Ectodermal cell (in vitro differentiated cells): ENCODE measurements around the gene ANO6.

ENCODE experiments used
- H3K27ac ChIP-seq: 2 replicates; pipeline ENCODE4 v1.7.0; 2013; ENCODE audit warnings: mild to moderate bottlenecking, low read depth, low read length; ENCODE audit not compliant: insufficient read depth, poor library complexity, severe bottlenecking
- H3K27me3 ChIP-seq: 2 replicates; pipeline ENCODE4 v1.7.0; 2013; ENCODE audit warnings: mild to moderate bottlenecking, low read length; ENCODE audit not compliant: insufficient read depth, control insufficient read depth, poor library complexity, severe bottlenecking
- H3K36me3 ChIP-seq: one replicate; pipeline ENCODE4 v1.7.0; 2013; ENCODE audit warnings: low read length; ENCODE audit not compliant: control insufficient read depth, insufficient read depth
- H3K4me1 ChIP-seq: one replicate; pipeline ENCODE4 v1.7.0; 2013; ENCODE audit warnings: low read length; ENCODE audit not compliant: control insufficient read depth, insufficient read depth
- H3K4me3 ChIP-seq: 2 replicates; pipeline ENCODE4 v1.7.0; 2013; ENCODE audit warnings: low read depth, low read length, control low read depth; ENCODE audit not compliant: insufficient read depth
- H3K9me3 ChIP-seq: 2 replicates; pipeline ENCODE4 v1.7.0; 2013; ENCODE audit warnings: mild to moderate bottlenecking, low read length, moderate library complexity; ENCODE audit not compliant: control insufficient read depth
- WGBS, 2 experiments: methylation state at CpG; one replicate each; pipeline ENCODE4 v1.1.7; 2013; ENCODE audit warnings: missing lambda C conversion rate in 2 of 2; 5-methylcytosine and 5-hydroxymethylcytosine counted together

Gene ANO6

DNA sequence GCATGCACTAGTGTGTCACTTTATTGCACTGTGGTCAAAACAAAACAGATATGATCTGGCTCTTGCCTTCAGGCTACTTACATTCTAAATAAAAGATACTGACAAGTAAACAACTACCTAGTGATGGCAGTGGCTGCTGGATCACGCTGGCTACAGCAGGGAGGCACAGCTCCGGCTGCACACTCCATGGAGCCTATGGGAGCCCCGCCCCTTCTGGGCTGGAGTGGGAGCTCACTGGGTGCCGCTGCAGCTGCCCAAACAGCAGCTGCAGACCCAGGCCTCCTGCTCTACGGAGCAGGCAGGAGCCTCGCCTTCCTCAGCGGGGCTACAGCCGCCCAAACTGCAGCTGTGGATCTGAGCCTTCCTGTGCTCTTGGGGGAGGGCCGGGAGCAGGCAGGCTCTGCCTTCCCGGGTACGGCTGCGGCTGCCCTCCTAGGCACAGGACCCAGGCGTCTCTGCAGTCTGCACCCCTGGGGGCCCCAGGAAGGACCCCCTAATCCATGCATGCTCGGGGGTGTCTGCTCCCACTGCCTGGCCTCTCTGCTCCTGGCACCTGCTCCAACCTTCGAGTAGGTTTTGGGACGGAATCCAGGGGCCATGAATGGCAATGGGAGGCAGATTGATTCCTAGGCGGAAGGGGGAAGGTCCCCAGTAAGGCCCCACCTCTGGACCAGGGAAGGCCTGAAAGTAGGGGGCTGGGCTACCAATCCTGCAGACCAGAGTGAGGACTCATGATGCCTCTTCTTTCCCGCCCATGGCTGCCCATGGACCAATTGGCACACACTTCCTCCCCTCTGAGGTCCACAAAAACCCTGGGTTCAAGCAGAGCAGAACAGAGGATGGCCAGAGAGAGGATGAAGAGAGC is 253.1 kb downstream of the ANO6 start:
- WGBS, 2 experiments: 92% methylated on average over 18 of the region's 18 CpGs
- Histone ChIP-seq H3K27ac (no peak overlapping the region), H3K36me3 (no peaks in the 10 kb centered on the region)

DNA sequence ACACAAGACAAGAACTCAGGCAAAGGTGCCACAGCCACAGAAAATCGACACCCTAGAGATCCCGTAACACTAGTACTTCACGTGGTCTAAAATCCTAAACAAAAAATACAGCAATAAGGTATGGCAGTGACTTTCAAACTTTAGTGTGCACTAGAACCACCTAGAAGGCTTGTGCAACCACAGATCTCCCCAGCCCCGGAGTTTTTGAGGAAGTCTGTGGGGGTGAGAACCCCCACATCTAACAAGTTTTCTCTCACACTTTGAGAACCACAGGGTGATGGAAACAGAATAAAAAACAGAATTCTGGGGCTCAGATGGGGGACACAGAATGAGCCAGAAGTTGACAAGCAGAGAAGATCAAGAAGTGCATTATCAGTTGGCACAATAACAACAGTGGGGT is 254.0 kb downstream of the ANO6 start:
- 94 to 95% methylated on average over 4 of the region's 4 CpGs for WGBS, 2 experiments
- Histone ChIP-seq H3K4me3 (no peak overlapping the region), H3K9me3 (no peaks in the 10 kb centered on the region), H3K4me1 (peaks cover 5% of the 10 kb centered on the region), H3K27me3 (no peaks in the 10 kb centered on the region), H3K27ac (no peak overlapping the region), H3K36me3 (no peaks in the 10 kb centered on the region)

More for the DNA sequence above, 253.1 kb downstream of the ANO6 start:
- H3K4me1 ChIP-seq: peaks cover 4% of the 10 kb centered on the region
- H3K4me3 ChIP-seq: no peak overlapping the region
- H3K27me3 ChIP-seq: no peaks in the 10 kb centered on the region
- H3K9me3 ChIP-seq: no peaks in the 10 kb centered on the region

- peaks cover 5% of the 10 kb centered on the region for H3K4me1 ChIP-seq
- H3K27me3 ChIP-seq: no peaks in the 10 kb centered on the region
- no peaks in the 10 kb centered on the region for H3K9me3 ChIP-seq
- no peak overlapping the region for H3K4me3 ChIP-seq
- no peaks in the 10 kb centered on the region for H3K36me3 ChIP-seq
- H3K27ac ChIP-seq: no peak overlapping the region
- 77 to 85% methylated on average over 3 of the region's 3 CpGs for WGBS, 2 experiments
Measured at GRCh38 chr12:45473636-45474035, 257.7 kb downstream of the ANO6 start.

GRCh38 chr12:45475594-45475993 is 259.7 kb downstream of the ANO6 start:
- no peaks in the 10 kb centered on the region for H3K36me3 ChIP-seq
- no peaks in the 10 kb centered on the region for H3K27me3 ChIP-seq
- peaks cover 5% of the 10 kb centered on the region for H3K4me1 ChIP-seq
- no peak overlapping the region for H3K27ac ChIP-seq
- H3K9me3 ChIP-seq: no peaks in the 10 kb centered on the region
- H3K4me3 ChIP-seq: no peak overlapping the region

DNA sequence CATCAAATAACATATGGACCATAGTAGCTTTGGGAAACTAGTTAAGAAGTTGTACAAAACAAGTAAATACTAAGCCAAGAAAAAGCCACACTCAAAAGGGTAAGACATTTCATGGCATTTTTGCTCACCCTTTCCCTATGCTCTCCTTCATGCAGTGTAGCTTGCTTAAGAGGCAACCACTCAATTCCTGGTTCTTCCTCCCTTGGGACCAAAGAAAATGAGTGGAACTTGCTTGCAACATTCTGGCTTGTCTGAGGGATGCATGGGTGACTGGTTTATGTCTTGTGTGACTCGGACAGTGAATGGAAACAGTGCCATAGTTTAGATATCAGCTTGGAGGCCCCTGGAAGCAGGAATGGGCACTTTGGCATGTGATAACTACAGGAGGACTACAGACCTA is 261.6 kb downstream of the ANO6 start:
- no peaks in the 10 kb centered on the region for H3K9me3 ChIP-seq
- no peak overlapping the region for H3K27ac ChIP-seq
- no peaks in the 10 kb centered on the region for H3K27me3 ChIP-seq
- peaks cover 5% of the 10 kb centered on the region for H3K4me1 ChIP-seq
- WGBS, 2 experiments: 92 to 96% methylated on average over 1 of the region's 1 CpG
- no peak overlapping the region for H3K4me3 ChIP-seq
- no peaks in the 10 kb centered on the region for H3K36me3 ChIP-seq

DNA sequence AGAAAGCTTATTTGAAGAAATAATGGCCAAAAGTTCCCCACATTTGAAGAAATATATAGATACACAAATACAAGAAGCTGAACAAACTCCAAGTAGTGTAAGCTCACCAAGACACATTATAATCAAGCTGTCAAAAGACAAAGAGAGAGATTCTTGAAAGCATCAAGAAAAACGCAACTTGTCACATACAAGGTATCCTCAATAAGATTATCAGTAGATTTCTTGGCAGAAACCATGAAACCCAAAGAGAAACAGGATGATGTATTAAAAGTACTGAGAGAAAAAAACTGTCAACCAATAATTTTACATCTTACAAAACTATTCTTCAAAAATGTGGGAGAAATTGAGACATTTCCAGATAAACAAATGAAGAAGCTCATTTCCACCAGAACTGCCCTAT is 263.0 kb downstream of the ANO6 start:
- no peak overlapping the region for H3K27ac ChIP-seq
- H3K36me3 ChIP-seq: no peaks in the 10 kb centered on the region

DNA sequence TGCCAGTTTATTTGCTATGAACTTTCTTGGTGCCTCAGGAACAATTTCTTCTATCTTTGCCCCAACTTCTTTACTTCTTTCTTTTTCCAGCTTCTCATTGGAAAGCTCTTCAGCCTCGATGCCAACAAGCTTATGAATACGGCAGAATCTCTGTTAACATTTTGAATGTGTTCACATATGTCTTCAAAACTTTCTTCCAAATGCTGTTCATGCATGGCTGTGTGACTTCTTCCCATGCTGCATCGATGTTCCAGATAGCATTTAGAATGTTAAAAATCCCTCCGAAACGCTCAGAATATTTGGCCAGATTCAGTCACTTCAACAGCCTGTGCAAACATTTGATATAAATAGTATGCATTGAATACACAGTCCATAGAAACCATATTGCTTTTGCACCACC is 265.9 kb downstream of the ANO6 start:
- Histone ChIP-seq H3K27me3 (no peaks in the 10 kb centered on the region), H3K4me3 (no peak overlapping the region), H3K9me3 (no peaks in the 10 kb centered on the region), H3K4me1 (no peaks in the 10 kb centered on the region), H3K27ac (no peak overlapping the region), H3K36me3 (no peaks in the 10 kb centered on the region)
- WGBS, 2 experiments: 95 to 97% methylated on average over 5 of the region's 5 CpGs

More for the DNA sequence above, 263.0 kb downstream of the ANO6 start:
- Histone ChIP-seq H3K4me3 (no peak overlapping the region), H3K9me3 (no peaks in the 10 kb centered on the region), H3K27me3 (no peaks in the 10 kb centered on the region), H3K4me1 (peaks cover 2% of the 10 kb centered on the region)
- 100% methylated on average over 1 of the region's 1 CpG; no CpG with 5 or more reads in 1 of the 2 experiments for WGBS, 2 experiments

- Histone ChIP-seq H3K4me1 (no peaks in the 10 kb centered on the region), H3K27ac (no peak overlapping the region), H3K9me3 (no peaks in the 10 kb centered on the region), H3K27me3 (no peaks in the 10 kb centered on the region), H3K4me3 (no peak overlapping the region), H3K36me3 (no peaks in the 10 kb centered on the region)
- no CpG with 5 or more reads among the region's 2 CpGs for WGBS, 2 experiments
Measured at GRCh38 chr12:45483571-45483970, 267.7 kb downstream of the ANO6 start.
